SKM-1 treated with dmso at 0.1 percent for 144 hours (cell line): ENCODE measurements around the gene VRK3.
A peak's percentile ranks its signal among the peaks of the same experiment; 100 is the strongest.
"Not testable (repeated sequence)": the region's sequence is repeated elsewhere in the genome, so short reads cannot be mapped to it uniquely, and the experiment has no call there.

Experiments
- DNase-seq: peaks from one replicate; lab custom pipeline; 2025; ENCODE audit not compliant: unreplicated experiment; lab: John Stamatoyannopoulos, UW

The VRK3 gene

GRCh38 chr19:49997709-49998108 lies 27.5 kb downstream of the VRK3 start:
- DNase-seq: peak; percentile 28

- no peak for DNase-seq
Observed at GRCh38 chr19:49988433-49988832, 36.7 kb downstream of the VRK3 start.

GRCh38 chr19:49988007-49988406 lies 37.2 kb downstream of the VRK3 start:
- DNase-seq: no peak

GRCh38 chr19:49987159-49987698 lies 37.9 kb downstream of the VRK3 start:
- peak; percentile 56 for DNase-seq

- no peak for DNase-seq
Observed at GRCh38 chr19:49986354-49986753, 38.8 kb downstream of the VRK3 start.

- DNase-seq: no peak
Observed at GRCh38 chr19:49985871-49986270, 39.3 kb downstream of the VRK3 start.

GRCh38 chr19:49984491-49984890 lies 40.7 kb downstream of the VRK3 start:
- no peak for DNase-seq

- no peak for DNase-seq
Observed at GRCh38 chr19:49983645-49984229, 41.4 kb downstream of the VRK3 start.

GRCh38 chr19:49981603-49982593 lies 43.3 kb downstream of the VRK3 start:
- no peak for DNase-seq

- DNase-seq: no peak
Observed at GRCh38 chr19:49978324-49978723, 46.8 kb downstream of the VRK3 start.

- DNase-seq: no peak
Observed at GRCh38 chr19:49977881-49978280, 47.3 kb downstream of the VRK3 start.

GRCh38 chr19:49977076-49977475 lies 48.1 kb downstream of the VRK3 start:
- DNase-seq: no peak

GRCh38 chr19:49976496-49976895 lies 48.7 kb downstream of the VRK3 start:
- no peak for DNase-seq

GRCh38 chr19:49975051-49975450 lies 50.1 kb downstream of the VRK3 start:
- DNase-seq: no peak

GRCh38 chr19:49973987-49974386 lies 51.2 kb downstream of the VRK3 start:
- no peak for DNase-seq

- DNase-seq: no peak
Observed at GRCh38 chr19:49972841-49973240, 52.3 kb downstream of the VRK3 start.

GRCh38 chr19:49971991-49972411 lies 53.2 kb downstream of the VRK3 start:
- DNase-seq: no peak

GRCh38 chr19:49969355-49969754 lies 55.8 kb downstream of the VRK3 start:
- not testable (repeated sequence) for DNase-seq

GRCh38 chr19:49968279-49968922 lies 56.8 kb downstream of the VRK3 start:
- DNase-seq: no peak

- not testable (repeated sequence) for DNase-seq
Observed at GRCh38 chr19:49960980-49961379, 64.2 kb downstream of the VRK3 start, which contains the start of gene SIGLEC11. SIGLEC11 (minus strand) TSS chr19:49961172; CDS start chr19:49961081, 91 bp downstream.

- DNase-seq: not testable (repeated sequence)
Observed at GRCh38 chr19:49959892-49960291, 65.3 kb downstream of the VRK3 start.
